GM23338 (cell line): ENCODE results near the gene TUB. TPM values are rescaled to one million over a fixed set of nuclear protein-coding genes. Genes with fewer than 3 reads are reported as not detected.

Experiments
- ATAC-seq: fragments of 200-7000 bp; cut with Tn5 transposase; 3 replicates; pipeline ENCODE4 v1.9.1; 2020
- DNase-seq: peaks from one replicate; pipeline ENCODE4 v3.0.0-alpha.2; 2015; ENCODE audit warnings: low spot score
- H2AFZ ChIP-seq: fragments of 200-600 bp; sonication (generic); 2 replicates; pipeline ENCODE4 v1.8.0; 2016; ENCODE audit warnings: antibody characterized with exemption, mild to moderate bottlenecking, moderate library complexity
- H3F3A ChIP-seq: fragments of 200-600 bp; sonication (generic); replicated peaks from 2 replicates; pipeline ENCODE4 v1.8.0; 2017; ENCODE audit warnings: antibody characterized with exemption, mixed run types, low read depth
- H3K27ac ChIP-seq: fragments of 200-600 bp; sonication (generic); 2 replicates; pipeline ENCODE4 v1.6.1; 2016; ENCODE audit warnings: low read depth
- H3K27me3 ChIP-seq: fragments of 200-600 bp; sonication (generic); 2 replicates; pipeline ENCODE4 v1.8.0; 2016; ENCODE audit warnings: mild to moderate bottlenecking, mixed run types, moderate library complexity; ENCODE audit not compliant: insufficient read depth
- H3K36me3 ChIP-seq: fragments of 200-600 bp; sonication (generic); 2 replicates; pipeline ENCODE4 v1.8.0; 2016; ENCODE audit warnings: mild to moderate bottlenecking; ENCODE audit not compliant: insufficient read depth
- H3K4me1 ChIP-seq: fragments of 200-600 bp; sonication (generic); 2 replicates; pipeline ENCODE4 v1.8.0; 2016; ENCODE audit warnings: mild to moderate bottlenecking, moderate library complexity; ENCODE audit not compliant: insufficient read depth
- H3K4me2 ChIP-seq: fragments of 200-600 bp; sonication (generic); 2 replicates; pipeline ENCODE4 v1.7.1; 2017; ENCODE audit warnings: mixed run types
- H3K4me3 ChIP-seq: fragments of 200-600 bp; sonication (generic); 2 replicates; pipeline ENCODE4 v1.6.1; 2016; ENCODE audit warnings: mixed run types
- H3K79me2 ChIP-seq: fragments of 200-600 bp; sonication (generic); replicated peaks from 2 replicates; pipeline ENCODE4 v1.8.0; 2017; ENCODE audit warnings: mild to moderate bottlenecking; ENCODE audit not compliant: insufficient read depth
- H3K9me2 ChIP-seq: fragments of 200-600 bp; sonication (generic); 2 replicates; pipeline ENCODE4 v1.8.0; 2017; ENCODE audit not compliant: insufficient read depth
- H4K20me1 ChIP-seq: fragments of 200-600 bp; sonication (generic); replicated peaks from 2 replicates; pipeline ENCODE4 v1.8.0; 2017; ENCODE audit warnings: mild to moderate bottlenecking; ENCODE audit not compliant: insufficient read depth
- H3K27ac Mint-ChIP-seq: 2 replicates; pipeline ENCODE4 v1.8.0; 2020; ENCODE audit warnings: inconsistent platforms, mild to moderate bottlenecking, moderate library complexity, mixed read lengths
- H3K27me3 Mint-ChIP-seq: 3 replicates; pipeline ENCODE4 v1.8.0; 2022; ENCODE audit warnings: low read depth, mild to moderate bottlenecking, moderate library complexity, mixed read lengths, inconsistent platforms; ENCODE audit not compliant: insufficient read depth, poor library complexity
- H3K36me3 Mint-ChIP-seq: 3 replicates; pipeline ENCODE4 v1.8.0; 2021; ENCODE audit warnings: low read depth, mild to moderate bottlenecking, inconsistent platforms, moderate library complexity, mixed read lengths
- H3K4me1 Mint-ChIP-seq: 3 replicates; pipeline ENCODE4 v1.8.0; 2020; ENCODE audit warnings: mild to moderate bottlenecking, inconsistent platforms, mixed read lengths
- H3K4me3 Mint-ChIP-seq: 3 replicates; pipeline ENCODE4 v1.8.0; 2021; ENCODE audit warnings: moderate library complexity, mild to moderate bottlenecking, inconsistent platforms, mixed read lengths
- H3K9me3 Mint-ChIP-seq: 3 replicates; pipeline ENCODE4 v1.8.0; 2020; ENCODE audit warnings: moderate library complexity, mild to moderate bottlenecking, inconsistent platforms, mixed read lengths
- CREB1 ChIP-seq: fragments of 250-450 bp; sonication (Bioruptor Pico); IDR thresholded peaks from 2 replicates; pipeline ENCODE4 v1.5.0; 2020; ENCODE audit warnings: low read depth, mild to moderate bottlenecking, moderate library complexity
- EZH2 ChIP-seq: fragments of 200-600 bp; sonication (generic); IDR thresholded peaks from one replicate; pipeline ENCODE4 v1.8.0; 2017; ENCODE audit warnings: antibody characterized with exemption, mild to moderate bottlenecking, low read depth; ENCODE audit not compliant: unreplicated experiment
- EZH2phosphoT487 ChIP-seq: fragments of 200-600 bp; sonication (generic); IDR thresholded peaks from one replicate; pipeline ENCODE4 v1.8.1; 2018; ENCODE audit warnings: antibody characterized with exemption; ENCODE audit not compliant: unreplicated experiment
- JUNB ChIP-seq: IDR thresholded peaks from one replicate; pipeline ENCODE4 v1.6.1; 2016; ENCODE audit warnings: antibody characterized with exemption; ENCODE audit not compliant: unreplicated experiment
- NANOG ChIP-seq: IDR thresholded peaks from 2 replicates; pipeline ENCODE4 v1.6.1; 2016; ENCODE audit warnings: antibody characterized with exemption, borderline replicate concordance
- POLR2AphosphoS5 ChIP-seq: IDR thresholded peaks from 2 replicates; pipeline ENCODE4 v1.6.1; 2016; ENCODE audit warnings: antibody characterized with exemption, low read depth
- REST ChIP-seq: IDR thresholded peaks from one replicate; pipeline ENCODE4 v1.6.1; 2018; ENCODE audit warnings: antibody characterized with exemption; ENCODE audit not compliant: unreplicated experiment
- STAT1 ChIP-seq: IDR thresholded peaks from one replicate; pipeline ENCODE4 v1.6.1; 2016; ENCODE audit warnings: antibody characterized with exemption; ENCODE audit not compliant: unreplicated experiment
- ZNF114 ChIP-seq: fragments of 250-450 bp; sonication (Bioruptor Pico); IDR thresholded peaks from 2 replicates; pipeline ENCODE4 v1.5.0; 2020; ENCODE audit warnings: mild to moderate bottlenecking, moderate library complexity
- ZNF331 ChIP-seq: fragments of 250-450 bp; sonication (Bioruptor Pico); IDR thresholded peaks from 2 replicates; pipeline ENCODE4 v1.5.0; 2020; ENCODE audit warnings: low read depth, mild to moderate bottlenecking, moderate library complexity
- polyA plus RNA-seq: library from polyadenylated mRNA; unstranded; fragments of >200 nt; fragmentation: Nextera tagmentation; extraction: Ambion mirVana; gene quantifications from 2 replicates; pipeline ENCODE4 v1.2.1, GENCODE V29; 2016
- total RNA-seq: library from RNA; depleted of rRNA; stranded (reverse); fragments of >200 nt; shearing (Covaris generic); gene quantifications from 2 replicates; pipeline ENCODE4 v1.2.3, GENCODE V29; 2014
- TF ChIP-seq, protein P1 (sequence below), 2 experiments: fragments of 200-600 bp in 1 of 2; sonication (generic) in 1 of 2; conservative IDR thresholded peaks; 2 replicates each; pipeline versions ENCODE4 v1.5.1 to v1.6.1; 2016 to 2017; ENCODE audit warnings: antibody characterized with exemption in 2 of 2, low read depth in 2 of 2, mild to moderate bottlenecking in 2 of 2, moderate library complexity in 1 of 2
- TF ChIP-seq, protein P2 (sequence below): IDR thresholded peaks from 2 replicates; pipeline ENCODE4 v1.6.1; 2016; ENCODE audit warnings: antibody characterized with exemption
- TF ChIP-seq, protein P3 (sequence below): fragments of 250-450 bp; sonication (Bioruptor Pico); IDR thresholded peaks from 2 replicates; pipeline ENCODE4 v1.5.0; 2020; ENCODE audit warnings: mild to moderate bottlenecking, moderate library complexity

Gene TUB
- total and polyA plus RNA-seq, 2 experiments from 2014 or later: 5.5 to 30.4 TPM

GRCh38 chr11:8108421-8108820 lies 27.4 kb downstream of the TUB start:
- no peaks in the 10 kb centered on the region for H3K9me3 Mint-ChIP-seq
- peaks cover 3% of the 10 kb centered on the region for H3K27me3 Mint-ChIP-seq
- ATAC-seq (no peak), DNase-seq (no peak)
- peaks cover 6% of the 10 kb centered on the region for H4K20me1 ChIP-seq
- no peaks in the 10 kb centered on the region for H3F3A ChIP-seq
- H2AFZ ChIP-seq: no peak overlapping the region
- H3K4me1 ChIP-seq: no peaks in the 10 kb centered on the region
- H3K4me3 ChIP-seq: no peak overlapping the region
- H3K4me3 Mint-ChIP-seq: no peak overlapping the region
- peaks cover 14% of the 10 kb centered on the region; the same call in 2 of the 3 replicates for H3K36me3 Mint-ChIP-seq
- no peak overlapping the region for H3K4me2 ChIP-seq
- no peaks in the 10 kb centered on the region for H3K9me2 ChIP-seq
- no peak overlapping the region for H3K27ac ChIP-seq
- no peaks in the 10 kb centered on the region for H3K27me3 ChIP-seq
- H3K36me3 ChIP-seq: peaks cover 15% of the 10 kb centered on the region; the same call in 1 of the 2 replicates
- TF ChIP-seq STAT1 (no peak), POLR2AphosphoS5 (no peak), ZNF331 (no peak), REST (no peak), CREB1 (CRISPR knock-in tag) (no peak), EZH2 (no peak), EZH2phosphoT487 (no peak), JUNB (no peak), ZNF114 (CRISPR knock-in tag) (no peak), NANOG (no peak)
- TF ChIP-seq, protein P1, sequence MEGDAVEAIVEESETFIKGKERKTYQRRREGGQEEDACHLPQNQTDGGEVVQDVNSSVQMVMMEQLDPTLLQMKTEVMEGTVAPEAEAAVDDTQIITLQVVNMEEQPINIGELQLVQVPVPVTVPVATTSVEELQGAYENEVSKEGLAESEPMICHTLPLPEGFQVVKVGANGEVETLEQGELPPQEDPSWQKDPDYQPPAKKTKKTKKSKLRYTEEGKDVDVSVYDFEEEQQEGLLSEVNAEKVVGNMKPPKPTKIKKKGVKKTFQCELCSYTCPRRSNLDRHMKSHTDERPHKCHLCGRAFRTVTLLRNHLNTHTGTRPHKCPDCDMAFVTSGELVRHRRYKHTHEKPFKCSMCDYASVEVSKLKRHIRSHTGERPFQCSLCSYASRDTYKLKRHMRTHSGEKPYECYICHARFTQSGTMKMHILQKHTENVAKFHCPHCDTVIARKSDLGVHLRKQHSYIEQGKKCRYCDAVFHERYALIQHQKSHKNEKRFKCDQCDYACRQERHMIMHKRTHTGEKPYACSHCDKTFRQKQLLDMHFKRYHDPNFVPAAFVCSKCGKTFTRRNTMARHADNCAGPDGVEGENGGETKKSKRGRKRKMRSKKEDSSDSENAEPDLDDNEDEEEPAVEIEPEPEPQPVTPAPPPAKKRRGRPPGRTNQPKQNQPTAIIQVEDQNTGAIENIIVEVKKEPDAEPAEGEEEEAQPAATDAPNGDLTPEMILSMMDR (conservative IDR thresholded peaks at IDR 0.05; ENCODE audit: low read depth in 2 of 2): no peak
- TF ChIP-seq, protein P2, sequence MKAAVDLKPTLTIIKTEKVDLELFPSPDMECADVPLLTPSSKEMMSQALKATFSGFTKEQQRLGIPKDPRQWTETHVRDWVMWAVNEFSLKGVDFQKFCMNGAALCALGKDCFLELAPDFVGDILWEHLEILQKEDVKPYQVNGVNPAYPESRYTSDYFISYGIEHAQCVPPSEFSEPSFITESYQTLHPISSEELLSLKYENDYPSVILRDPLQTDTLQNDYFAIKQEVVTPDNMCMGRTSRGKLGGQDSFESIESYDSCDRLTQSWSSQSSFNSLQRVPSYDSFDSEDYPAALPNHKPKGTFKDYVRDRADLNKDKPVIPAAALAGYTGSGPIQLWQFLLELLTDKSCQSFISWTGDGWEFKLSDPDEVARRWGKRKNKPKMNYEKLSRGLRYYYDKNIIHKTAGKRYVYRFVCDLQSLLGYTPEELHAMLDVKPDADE: no peak
- TF ChIP-seq, protein P3, sequence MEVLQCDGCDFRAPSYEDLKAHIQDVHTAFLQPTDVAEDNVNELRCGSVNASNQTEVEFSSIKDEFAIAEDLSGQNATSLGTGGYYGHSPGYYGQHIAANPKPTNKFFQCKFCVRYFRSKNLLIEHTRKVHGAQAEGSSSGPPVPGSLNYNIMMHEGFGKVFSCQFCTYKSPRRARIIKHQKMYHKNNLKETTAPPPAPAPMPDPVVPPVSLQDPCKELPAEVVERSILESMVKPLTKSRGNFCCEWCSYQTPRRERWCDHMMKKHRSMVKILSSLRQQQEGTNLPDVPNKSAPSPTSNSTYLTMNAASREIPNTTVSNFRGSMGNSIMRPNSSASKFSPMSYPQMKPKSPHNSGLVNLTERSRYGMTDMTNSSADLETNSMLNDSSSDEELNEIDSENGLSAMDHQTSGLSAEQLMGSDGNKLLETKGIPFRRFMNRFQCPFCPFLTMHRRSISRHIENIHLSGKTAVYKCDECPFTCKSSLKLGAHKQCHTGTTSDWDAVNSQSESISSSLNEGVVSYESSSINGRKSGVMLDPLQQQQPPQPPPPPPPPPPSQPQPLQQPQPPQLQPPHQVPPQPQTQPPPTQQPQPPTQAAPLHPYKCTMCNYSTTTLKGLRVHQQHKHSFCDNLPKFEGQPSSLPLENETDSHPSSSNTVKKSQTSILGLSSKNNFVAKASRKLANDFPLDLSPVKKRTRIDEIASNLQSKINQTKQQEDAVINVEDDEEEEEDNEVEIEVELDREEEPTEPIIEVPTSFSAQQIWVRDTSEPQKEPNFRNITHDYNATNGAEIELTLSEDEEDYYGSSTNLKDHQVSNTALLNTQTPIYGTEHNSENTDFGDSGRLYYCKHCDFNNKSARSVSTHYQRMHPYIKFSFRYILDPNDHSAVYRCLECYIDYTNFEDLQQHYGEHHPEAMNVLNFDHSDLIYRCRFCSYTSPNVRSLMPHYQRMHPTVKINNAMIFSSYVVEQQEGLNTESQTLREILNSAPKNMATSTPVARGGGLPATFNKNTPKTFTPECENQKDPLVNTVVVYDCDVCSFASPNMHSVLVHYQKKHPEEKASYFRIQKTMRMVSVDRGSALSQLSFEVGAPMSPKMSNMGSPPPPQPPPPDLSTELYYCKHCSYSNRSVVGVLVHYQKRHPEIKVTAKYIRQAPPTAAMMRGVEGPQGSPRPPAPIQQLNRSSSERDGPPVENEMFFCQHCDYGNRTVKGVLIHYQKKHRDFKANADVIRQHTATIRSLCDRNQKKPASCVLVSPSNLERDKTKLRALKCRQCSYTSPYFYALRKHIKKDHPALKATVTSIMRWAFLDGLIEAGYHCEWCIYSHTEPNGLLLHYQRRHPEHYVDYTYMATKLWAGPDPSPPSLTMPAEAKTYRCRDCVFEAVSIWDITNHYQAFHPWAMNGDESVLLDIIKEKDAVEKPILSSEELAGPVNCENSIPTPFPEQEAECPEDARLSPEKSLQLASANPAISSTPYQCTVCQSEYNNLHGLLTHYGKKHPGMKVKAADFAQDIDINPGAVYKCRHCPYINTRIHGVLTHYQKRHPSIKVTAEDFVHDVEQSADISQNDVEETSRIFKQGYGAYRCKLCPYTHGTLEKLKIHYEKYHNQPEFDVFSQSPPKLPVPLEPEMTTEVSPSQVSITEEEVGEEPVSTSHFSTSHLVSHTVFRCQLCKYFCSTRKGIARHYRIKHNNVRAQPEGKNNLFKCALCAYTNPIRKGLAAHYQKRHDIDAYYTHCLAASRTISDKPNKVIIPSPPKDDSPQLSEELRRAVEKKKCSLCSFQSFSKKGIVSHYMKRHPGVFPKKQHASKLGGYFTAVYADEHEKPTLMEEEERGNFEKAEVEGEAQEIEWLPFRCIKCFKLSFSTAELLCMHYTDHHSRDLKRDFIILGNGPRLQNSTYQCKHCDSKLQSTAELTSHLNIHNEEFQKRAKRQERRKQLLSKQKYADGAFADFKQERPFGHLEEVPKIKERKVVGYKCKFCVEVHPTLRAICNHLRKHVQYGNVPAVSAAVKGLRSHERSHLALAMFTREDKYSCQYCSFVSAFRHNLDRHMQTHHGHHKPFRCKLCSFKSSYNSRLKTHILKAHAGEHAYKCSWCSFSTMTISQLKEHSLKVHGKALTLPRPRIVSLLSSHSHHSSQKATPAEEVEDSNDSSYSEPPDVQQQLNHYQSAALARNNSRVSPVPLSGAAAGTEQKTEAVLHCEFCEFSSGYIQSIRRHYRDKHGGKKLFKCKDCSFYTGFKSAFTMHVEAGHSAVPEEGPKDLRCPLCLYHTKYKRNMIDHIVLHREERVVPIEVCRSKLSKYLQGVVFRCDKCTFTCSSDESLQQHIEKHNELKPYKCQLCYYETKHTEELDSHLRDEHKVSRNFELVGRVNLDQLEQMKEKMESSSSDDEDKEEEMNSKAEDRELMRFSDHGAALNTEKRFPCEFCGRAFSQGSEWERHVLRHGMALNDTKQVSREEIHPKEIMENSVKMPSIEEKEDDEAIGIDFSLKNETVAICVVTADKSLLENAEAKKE (CRISPR knock-in tag): no peak
- no peaks in the 10 kb centered on the region for H3K4me1 Mint-ChIP-seq
- H3K79me2 ChIP-seq: no peaks in the 10 kb centered on the region
- no peak overlapping the region for H3K27ac Mint-ChIP-seq
